NB4 (cell line): ENCODE results near the gene CFAP45.

ENCODE experiments used
- CTCF ChIP-seq: IDR thresholded peaks from one replicate; pipeline ENCODE4 v1.5.1; 2012; ENCODE audit warnings: low read depth, low read length
- MAX ChIP-seq: IDR thresholded peaks from 2 replicates; pipeline ENCODE4 v1.6.1; 2011; ENCODE audit warnings: low read depth, low read length
- MYC ChIP-seq: IDR thresholded peaks from 2 replicates; pipeline ENCODE4 v1.6.1; 2011; ENCODE audit warnings: low read depth, low read length
- POLR2A ChIP-seq: IDR thresholded peaks from 2 replicates; pipeline ENCODE4 v1.6.1; 2011; ENCODE audit warnings: mild to moderate bottlenecking; ENCODE audit not compliant: insufficient read length; ENCODE audit errors: extremely low read depth

DNA sequence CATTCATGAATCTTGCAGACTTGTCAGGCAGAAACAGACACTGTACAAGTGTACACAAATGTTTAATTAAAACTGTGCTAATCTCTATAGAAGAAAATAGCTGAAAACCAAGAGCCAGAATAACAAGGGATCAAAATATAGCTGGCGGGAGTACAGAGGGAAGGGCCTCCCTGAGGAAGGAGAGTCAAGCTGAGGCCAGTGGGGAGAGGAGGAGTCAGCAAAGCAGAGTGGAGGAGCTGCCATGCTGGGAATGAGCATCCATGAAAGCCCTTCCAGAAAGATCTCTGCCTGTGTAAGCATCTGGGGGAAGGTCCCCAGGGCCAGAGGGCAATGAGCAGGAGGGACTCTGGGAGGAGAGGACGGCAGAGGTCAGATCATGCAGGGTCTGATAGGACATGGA, 58.2 kb downstream of the CFAP45 start:
- no peak for TF ChIP-seq CTCF
- TF ChIP-seq POLR2A = no peak
- no peak for TF ChIP-seq MYC
- no peak for TF ChIP-seq MAX
